GM12872 (cell line): Measurements from ENCODE around the gene SNX25.

Experiments
- TF ChIP-seq, protein P1 (sequence below): IDR thresholded peaks from 3 replicates; pipeline ENCODE4 v1.5.1; 2011; ENCODE audit warnings: low read depth, mild to moderate bottlenecking, low read length, moderate library complexity; ENCODE audit not compliant: insufficient read depth

The SNX25 gene

GRCh38 chr4:185210102-185210981, 944 bp downstream of the SNX25 start:
- TF ChIP-seq, protein P1, sequence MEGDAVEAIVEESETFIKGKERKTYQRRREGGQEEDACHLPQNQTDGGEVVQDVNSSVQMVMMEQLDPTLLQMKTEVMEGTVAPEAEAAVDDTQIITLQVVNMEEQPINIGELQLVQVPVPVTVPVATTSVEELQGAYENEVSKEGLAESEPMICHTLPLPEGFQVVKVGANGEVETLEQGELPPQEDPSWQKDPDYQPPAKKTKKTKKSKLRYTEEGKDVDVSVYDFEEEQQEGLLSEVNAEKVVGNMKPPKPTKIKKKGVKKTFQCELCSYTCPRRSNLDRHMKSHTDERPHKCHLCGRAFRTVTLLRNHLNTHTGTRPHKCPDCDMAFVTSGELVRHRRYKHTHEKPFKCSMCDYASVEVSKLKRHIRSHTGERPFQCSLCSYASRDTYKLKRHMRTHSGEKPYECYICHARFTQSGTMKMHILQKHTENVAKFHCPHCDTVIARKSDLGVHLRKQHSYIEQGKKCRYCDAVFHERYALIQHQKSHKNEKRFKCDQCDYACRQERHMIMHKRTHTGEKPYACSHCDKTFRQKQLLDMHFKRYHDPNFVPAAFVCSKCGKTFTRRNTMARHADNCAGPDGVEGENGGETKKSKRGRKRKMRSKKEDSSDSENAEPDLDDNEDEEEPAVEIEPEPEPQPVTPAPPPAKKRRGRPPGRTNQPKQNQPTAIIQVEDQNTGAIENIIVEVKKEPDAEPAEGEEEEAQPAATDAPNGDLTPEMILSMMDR = no peak

DNA sequence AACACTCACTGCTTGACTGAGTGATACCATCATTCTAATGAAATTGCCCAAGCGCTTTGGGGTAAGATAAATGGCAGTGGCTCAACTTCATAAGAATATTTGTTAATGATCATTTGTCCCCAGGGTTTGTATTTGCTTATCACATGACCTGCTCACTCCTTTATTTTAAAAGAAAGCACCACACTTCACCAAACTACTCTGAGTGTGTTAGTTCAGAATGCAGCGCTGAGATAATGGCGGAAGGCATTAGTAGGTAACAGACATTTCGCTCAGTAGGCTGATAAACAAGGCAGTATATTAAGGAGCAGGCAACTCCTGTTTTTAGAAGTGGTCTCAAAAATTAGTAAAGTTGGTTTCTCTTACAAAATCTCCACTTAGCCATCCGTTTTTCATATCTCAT, 1.6 kb downstream of the SNX25 start:
- TF ChIP-seq, protein P1 = no peak

GRCh38 chr4:185211641-185212040, 2.2 kb downstream of the SNX25 start:
- TF ChIP-seq, protein P1 = no peak

DNA sequence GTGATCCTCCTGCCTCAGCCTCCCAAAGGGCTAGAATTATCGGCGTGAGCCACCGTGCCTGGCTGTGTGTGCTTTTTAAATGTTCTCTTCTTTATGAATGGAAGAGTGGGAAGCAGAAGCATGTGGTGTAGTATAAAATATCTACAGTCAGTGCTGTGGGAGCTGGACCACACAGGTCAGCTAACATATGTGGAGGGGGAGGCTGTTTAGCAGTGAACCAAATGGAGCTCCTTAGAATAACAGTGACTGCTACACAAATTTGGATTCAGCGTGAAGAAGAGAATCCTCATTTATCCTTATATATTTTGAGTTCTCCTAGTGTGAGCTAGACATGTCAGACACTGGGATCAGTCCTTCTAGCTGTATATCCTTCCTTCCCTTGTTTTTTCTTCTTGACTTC, 3.2 kb downstream of the SNX25 start:
- TF ChIP-seq, protein P1 = no peak

DNA sequence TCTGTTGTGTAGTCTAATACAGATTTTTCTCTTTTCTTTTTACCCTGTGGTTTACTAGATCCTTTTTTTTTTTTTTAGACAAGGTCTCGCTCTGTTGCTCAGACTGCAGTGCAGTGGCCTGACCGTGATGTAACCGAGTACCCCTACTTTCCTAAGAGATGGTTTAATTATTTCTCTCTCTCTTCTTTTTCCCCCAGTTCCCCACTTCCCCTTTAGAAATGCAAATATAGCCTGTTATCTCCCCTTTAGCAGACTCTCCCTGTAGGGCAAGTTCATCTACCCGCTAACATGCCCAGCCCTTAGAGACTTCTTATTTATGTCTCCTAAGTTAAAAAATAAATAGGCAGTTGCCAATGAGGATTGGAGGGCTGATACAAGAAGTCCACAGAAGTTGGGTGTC, 4.5 kb downstream of the SNX25 start:
- TF ChIP-seq, protein P1 = no peak

DNA sequence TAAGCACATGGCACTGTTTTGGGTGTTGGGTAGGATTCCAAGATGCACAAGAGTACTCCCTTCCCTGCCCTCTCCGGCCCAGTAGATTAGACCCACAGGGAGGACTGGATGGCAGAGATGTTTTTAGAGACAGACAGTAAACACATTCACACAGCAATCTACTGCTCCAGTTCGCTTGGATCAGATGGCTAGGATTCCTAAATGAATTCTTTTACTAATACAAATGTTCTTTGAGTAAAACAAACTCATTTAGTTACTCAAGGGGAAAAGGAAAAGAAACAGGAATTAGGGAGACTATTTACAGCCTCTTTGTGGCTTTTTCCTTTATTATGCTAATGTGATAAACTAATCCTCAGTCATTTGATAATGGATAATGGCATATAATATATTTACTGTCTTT, 5.9 kb downstream of the SNX25 start:
- TF ChIP-seq, protein P1 = no peak

- TF ChIP-seq, protein P1 = no peak
Observed at GRCh38 chr4:185217408-185217975, 8.1 kb downstream of the SNX25 start.
